Measurements from ENCODE around the gene LIG4.
A peak's percentile ranks its signal among the peaks of the same experiment; 100 is the strongest.
"Not testable (repeated sequence)": the region's sequence is repeated elsewhere in the genome, so short reads cannot be mapped to it uniquely, and the experiment has no call there.

LIG4 gene

DNA sequence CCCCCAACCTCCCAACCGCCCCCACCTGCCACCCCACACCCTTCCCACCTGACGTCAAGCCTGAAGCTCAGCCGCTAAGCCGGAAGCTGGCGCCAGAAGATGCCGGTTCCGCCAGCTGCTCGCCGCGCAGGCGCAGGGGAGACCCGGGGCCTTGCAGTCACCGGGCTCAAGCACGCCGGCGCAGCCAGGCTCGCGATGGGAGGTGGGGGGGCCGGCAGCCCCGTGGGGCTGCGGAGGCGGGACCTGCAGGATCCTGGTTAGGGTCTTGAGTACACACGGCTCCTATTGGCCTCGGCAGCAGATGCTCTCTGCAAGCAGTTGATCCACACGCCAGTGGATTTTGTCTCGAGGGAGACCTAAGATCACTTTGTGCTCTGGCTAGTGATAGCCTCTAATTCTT is at the start of gene LIG4:
TSS of gene LIG4 (minus strand) at position 101 of the 400 bp plus-strand sequence. CDS start 4,268 bp downstream, outside the sequence.
- DNase-seq = peak; percentile 81 to 84

DNA sequence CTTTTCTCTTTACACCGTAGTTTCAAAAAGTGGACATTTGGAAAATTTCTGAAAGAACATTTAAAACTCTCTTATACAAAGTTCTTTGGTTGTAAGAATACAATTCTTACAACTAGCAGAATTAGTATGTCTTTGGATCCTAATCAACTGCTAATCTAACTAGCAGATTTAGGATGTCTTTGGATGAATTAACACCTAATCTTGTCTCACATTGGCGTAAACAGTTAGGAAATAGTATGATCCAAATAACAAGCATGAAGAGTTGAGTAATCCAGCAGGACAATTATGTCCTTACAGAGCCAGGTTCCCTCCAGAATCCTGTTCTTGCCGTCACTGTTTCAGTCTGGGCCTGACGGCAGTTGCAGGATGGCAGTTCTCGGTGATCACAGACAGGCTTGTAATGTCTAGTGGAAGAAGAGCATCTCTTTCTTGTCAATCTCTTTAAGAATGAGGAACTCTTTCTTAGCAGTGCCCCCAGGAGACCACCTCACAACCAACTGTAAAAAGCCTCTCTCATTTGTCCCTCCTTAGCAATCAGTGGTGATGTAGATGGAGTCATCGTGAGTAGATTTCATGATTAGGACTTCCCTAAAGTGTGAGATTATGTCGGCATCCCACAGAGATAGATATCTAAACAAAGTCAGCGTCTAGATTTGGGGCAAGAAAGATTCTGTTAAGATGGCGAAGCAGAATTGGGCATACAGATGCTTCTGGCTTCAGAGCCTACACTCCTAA is 48.5 kb upstream of the LIG4 start:
- no peak for DNase-seq

DNA sequence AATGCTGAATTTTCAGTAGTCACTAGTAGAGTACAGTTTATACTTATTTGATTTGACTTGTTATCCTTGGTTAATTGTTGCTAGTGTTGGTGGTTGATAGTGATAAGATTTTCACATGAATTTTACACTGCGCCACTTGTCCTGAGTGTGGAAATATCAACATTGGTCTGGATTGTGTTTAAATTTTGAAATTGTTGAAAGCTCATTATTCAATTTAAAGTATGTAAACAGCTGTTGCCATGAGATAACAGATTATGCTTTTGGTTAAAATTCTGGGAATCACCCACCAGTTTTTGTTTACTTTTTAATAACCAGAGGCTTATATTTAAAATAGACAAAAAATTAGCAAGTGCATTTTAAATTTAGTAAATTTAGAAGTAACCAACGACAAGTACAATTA is 41.9 kb upstream of the LIG4 start:
- DNase-seq = no peak

DNA sequence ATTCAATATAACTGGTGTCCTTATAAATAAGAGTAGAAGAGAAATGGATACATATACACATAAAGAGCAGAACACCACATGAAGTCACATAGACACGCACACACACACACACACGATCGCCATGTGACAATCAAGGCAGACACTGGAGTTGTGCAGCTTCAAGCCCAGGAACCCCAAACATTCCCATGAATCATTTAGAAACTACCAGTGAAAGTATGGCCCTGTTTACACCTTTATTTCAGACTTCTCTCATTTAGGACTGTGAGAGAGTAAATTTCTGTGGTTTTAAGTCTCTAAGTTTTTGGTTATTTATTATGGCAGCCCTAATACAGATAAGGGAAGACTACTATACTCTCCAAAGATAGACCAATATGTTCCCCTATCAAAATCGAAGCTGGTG is 33.8 kb upstream of the LIG4 start:
- no peak for DNase-seq

DNA sequence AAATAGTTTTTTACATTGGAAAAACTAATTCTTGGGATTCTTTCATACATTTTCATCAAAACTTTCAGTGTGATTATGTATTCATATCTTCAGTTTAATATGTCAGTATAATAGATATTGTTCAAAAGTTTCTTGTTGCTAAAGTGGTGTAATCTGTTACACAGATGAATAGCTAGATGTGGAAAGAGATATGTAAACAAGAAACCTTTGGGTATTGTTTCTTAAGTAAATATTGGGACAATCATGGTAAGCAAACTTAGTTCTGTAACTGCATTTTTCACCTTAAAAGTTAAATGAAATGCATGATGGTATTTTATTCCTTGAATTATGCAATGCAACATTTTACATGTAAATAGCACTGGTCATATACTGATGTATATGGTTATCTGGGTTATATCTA is 15.0 kb upstream of the LIG4 start:
- no peak for DNase-seq

DNA sequence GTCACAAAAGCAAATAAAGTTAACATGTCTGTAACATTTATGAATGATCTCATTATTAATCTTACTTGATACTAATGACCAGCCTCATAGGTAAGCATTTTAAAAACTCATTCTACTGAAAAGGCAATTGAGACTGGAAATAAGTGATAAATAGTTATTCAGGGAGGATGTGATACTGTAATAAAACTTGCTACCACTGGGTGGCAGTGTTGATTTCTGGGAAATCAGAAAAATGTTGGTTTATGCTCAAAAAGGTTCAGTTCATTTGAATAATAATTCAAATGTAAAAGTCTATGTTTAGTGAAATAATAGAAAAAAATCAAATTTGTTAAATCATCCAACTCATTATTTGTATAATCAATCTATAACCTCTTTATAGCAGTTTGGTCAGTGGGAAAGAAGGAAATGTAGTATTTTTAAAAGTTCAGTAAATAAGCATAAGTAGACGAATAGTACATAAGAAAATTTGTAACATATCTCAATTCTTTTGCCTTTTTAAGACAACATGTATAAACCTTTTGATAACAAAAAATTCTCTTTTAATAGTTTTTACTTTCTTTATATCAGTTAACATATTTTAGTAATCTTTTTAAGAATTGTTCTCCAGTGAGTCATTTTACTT is 12.4 kb upstream of the LIG4 start:
- DNase-seq = peak; percentile 18 to 88

DNA sequence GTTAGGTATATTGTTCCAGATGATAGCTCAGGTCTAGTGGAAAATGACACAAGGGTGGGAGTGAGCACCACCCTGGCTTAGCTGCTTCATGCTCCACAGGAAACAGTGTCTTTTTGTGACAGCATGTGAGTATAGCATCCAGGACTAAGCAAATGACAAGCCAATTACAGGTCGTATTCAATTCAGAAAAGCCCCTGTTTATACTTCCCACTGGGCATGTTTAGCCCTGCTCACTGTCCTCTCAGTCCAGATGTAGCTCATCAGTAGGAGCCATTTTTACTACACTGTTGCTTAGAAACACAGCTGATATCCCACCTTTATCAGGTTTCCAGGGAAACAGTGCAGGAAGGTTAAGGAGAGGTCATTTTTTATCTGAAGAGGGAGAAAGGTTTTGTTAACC is 10.8 kb upstream of the LIG4 start:
- DNase-seq = no peak

DNA sequence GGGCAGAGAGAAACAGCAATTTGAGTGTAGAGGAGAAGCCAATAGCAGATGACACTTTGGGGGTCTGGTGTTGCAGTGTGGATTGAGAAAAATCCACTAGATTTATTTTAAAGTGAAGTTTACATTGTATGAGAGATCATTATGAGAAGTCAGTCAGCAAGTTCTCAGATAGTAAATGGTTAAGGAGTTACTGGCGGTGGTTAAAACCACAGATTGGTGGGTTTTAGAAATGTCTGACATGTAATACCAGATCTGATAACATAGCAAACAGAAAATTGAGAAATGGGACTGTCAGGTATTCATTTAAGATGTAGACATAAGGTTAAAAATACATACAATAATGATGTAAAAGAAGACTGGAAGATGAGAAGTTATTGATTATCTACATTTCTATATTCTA is 10.1 kb upstream of the LIG4 start:
- no peak for DNase-seq

DNA sequence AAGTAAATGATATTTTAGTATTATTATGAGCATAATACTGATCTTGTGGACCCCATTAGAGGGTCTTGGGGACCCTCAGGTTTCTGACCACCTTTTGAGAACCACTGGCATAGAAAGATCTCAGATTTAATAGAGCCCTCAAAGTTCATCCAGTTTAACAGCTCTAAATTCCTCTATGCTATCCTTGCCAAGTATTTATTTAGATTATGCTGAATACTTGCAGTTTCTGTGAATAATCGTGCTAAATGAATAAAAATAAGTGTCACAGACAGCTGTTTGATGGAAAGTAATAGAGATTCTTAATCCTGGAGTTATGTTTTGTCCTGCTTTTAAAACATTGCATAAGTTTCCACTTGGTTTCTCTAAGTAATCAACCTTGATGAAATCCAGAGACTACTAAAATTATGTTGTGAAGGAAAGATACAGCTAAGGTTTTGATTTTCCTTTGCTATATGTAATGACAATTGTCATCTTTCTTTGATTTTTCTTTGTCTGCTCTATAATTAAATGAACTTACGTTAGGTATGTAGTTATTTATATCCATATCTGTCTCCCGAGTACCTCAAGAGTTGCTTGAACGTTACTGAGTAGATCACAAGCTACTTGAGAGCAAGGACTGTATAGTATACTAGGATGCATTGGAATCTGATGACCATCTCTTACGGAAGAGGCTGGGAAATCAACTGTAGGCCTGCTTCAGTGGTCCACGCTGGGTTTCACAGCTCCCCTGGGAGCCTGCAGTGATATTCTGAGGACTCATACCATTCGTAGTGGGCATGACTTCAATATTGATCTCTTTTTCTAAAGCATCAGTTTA is 8.6 kb upstream of the LIG4 start:
- no peak for DNase-seq

DNA sequence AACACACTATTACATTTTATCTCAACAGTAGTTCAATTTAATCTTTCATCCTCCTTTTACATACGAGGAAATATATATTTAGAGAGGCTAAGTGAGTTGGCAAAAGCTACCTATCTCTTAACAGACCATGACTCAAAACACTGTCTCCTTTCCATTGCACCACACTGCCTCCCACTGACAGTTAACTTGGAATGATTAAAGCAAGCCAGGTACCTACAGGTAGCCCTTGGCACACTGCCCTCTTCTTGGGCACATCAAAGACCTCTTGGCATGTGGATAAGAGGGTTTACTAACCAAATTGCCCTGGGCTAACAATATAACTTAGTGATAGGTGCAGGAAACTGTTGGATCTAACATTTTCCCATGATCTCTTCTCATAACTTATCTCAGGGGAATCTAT is 4.7 kb upstream of the LIG4 start:
- DNase-seq = no peak

DNA sequence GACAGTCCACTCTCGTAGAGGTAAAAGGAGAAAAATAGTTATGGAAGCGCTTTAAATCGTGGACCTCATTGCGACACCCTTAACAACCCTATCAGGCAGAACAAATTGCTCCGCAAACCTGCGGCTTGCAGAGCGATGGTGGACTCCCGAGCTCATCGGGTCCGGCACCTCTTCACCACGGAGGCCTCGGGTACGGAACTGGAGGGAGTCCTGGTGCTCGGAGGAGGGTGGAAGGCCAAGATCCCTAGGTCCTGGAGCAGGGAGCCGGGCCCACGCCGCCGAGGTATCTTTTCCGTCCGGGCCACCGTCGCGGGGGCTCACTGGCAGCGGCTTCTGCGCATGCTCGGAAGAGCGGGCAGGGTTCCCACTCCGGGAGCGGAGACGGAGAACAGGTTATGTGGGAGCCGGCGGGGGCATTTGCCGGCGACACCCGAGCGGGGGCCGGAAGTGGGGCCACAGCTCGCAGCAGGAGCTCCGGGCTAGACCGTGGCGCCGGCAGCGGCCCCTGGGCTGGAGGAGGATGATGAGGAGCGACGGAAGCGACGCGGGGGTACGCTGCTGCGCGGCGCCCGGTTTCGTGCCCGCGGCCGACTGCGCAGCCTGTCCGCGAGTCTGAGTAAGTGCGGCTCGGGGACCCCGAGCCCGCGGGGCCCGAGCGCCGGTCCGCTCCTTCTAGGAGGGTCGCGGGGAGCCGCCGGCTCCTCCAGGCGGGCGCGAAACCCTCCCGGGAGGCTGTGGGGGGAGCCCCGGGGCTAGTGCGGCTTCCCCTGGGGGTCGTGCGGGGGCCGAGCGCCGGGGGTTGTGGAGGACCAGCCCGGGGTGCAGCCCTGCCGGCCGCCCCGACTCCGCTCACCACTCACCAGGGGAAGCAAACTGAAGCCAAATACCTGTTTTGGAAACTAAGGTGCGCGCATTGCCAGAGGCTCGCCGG is 3.0 kb upstream of the LIG4 start, which contains the start of gene ABHD13:
TSS of gene ABHD13 (plus strand) at position 349 of the 931 bp plus-strand sequence. CDS start 10,827 bp downstream, outside the sequence.
- DNase-seq = peak; percentile 89 to 97

DNA sequence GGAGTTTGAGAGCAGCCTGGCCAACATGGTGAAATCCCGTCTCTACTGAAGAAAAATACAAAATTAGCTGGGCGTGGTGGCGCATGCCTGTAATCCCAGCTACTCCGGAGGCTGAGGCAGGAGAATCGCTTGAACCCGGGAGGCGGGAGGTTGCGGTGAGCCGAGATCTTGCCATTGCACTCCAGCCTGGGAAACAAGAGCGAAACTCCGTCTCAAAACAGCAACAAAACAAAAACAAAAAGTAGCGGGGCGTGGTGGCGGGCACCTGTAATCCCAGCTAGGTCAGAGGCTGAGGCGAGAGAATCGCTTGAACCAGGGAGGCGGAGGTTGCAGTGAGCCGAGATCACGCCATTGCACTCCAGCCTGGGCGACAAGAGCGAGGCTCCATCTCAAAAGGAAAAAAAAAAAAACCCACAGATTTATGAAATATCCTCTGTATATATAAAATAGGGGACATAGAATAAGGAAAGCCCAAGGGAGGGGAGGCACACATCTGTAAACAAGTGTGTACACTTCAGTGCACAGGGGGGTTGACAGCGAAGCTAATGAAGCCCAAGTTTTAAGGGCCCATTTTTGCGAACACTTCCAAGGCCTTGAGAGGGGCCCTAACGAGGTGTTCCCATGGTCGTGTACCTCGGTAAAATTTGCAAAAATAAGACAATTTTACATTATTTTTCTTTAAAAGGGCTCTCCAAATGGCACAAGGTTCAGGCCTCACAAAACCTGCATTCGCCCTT is 2.1 kb upstream of the LIG4 start:
- not testable (repeated sequence) for DNase-seq

DNA sequence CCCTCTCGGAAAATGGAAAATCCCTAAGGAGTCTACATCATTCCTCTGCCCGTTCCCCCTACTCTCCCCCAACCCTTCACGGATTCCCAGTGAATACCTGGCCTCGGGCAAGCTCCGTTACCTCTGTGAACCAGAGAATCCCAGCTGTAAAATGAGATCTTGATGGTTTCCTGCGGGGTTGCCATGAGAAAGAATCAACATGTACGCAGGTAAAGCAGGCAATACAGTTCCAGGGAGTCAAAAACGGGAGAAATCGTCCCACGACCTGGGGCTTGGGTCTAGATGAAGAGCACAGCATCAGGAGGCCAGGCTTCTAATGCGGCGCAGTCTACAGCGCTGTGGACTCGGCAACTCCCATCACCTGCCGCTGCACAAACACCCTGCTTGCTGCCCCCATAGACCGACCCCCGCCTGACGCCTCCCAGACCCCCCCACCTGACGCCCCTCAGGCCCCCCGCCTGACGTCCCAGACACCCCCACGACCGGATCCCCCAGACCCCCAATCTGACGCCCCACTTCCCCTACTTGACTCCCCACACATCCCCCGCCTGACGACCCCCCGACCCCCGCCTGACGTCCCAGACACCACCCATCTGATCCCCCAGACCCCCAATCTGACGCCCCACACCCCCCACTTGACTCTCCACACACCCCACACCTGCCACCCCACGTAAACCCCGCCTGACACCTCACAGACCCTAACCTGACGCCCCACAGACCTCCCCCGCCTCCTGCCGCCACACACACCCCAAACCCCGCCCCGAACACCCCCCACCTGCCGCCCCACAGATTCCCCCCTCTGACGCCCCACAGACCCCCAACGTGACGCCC is 680 bp downstream of the LIG4 start:
- no peak for DNase-seq

DNA sequence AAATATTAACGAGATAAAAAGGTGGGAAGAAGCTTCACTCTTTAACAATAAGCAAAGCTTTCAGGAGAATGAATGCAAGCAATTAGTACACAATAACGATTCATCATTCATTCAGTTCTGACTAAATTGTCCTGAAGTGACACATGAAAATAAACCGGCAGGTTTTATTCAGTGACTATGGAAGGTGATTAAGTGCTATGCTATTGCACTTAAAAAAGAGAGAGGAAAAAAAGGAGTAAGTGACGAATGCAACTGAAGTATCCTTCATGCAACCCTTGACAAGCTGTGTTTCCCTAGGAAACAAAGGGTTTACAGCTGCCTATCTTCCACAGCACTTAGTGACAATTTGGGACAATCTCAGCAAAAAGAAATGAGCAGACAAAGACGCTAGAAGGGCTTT is 1.4 kb downstream of the LIG4 start:
- no peak for DNase-seq

DNA sequence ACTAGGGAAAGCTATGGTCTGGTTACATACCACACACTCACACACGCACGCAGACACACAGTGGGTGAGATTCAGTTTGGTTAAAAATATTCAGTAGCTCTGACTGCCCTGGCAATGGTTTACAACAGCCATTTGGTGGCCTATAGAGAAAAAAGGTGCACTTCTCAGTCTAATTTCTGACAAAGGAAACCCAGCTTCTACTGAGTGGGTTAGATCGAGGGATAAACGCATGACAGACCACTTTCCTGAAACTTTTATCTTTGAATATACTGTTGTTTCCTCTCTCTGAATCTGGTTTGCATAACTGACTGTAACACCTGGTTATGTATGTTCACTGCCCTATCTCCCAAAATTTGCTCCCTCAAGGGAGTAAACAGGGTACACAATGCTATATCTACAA is 2.5 kb downstream of the LIG4 start:
- no peak for DNase-seq

DNA sequence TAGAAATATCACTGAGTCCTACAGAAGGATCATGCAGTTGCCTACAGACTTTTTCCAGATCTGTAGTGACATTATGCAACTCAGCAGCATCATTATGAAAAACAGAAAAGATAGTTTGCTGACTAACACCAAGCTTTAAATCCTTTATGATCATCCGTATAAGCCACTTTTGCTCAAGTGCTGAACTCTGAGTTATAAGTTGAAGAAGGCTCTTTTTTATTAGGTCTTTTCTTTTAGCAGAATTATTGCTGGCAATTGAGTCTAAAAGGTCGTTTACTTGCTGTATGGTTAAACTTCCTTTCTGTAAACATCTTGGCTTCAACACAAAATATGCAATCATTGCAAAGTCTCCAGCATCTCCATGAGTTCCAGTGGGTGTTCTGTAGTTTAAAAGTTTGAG is 4.8 kb downstream of the LIG4 start:
- no peak for DNase-seq

DNA sequence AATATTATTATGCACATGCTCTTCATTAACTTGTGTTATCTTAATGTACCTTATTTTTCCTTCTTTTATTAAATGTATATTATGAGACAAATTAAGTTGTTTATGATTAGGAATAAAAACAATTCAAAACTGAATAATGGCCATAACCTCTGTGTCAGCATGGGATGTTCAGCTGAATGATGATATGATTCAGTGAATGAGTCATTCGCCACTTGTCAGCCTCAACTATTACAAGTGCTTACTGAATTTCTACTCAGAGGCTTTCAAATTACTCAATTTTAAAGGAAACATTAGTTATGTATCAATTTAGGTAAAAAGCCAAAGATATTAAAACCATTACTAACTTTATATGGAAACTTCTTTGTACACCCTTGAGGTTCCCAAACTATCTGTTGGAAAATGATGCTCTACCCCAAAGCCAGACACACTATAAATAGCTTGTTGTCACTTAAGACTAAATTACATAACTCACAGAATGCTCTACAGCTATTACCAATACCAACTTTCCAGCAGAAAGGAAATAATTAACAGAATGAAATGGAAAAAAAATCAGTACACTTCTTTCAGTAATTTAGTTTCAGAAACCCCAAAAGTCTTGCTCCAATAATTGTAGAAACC is 14.4 kb downstream of the LIG4 start:
- DNase-seq = no peak

DNA sequence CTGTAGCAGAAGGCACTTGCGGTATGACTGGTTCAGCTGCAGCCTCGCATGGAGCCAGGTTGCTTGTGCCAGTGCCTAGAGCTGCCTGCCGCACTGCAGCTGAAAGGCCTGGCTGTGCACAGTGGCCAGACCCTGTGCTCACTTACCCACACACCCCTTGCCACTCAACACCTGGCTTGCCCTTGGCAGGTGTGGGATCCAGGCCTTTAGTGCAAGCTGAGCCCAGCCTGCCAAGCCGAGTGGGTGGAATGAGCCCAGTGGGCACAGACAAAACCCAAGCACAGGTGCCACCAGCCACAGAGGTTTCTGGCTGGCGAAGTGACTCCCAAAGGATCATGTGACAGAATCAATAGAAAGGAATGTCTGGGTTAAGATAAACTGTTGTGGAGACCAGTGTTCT is 19.5 kb downstream of the LIG4 start:
- no peak for DNase-seq

DNA sequence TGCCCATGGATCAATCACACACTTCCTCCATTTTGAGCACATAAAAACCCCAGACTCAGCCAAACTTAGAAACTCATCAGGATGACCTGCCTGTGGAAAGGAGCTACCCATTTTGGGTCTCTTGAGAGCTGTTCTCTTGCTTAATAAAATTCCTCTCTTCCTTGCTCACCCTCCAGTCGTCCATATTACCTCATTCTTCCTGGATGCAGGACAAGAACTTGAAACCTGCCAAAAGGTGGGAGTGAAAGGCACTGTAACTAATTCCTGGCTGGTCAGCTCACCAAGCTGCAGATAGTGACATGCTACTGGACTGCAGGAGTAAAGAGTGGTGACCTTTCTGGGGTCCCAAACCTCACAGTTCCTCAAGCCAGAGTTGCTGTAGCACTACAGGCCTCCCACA is 20.2 kb downstream of the LIG4 start:
- no peak for DNase-seq

DNA sequence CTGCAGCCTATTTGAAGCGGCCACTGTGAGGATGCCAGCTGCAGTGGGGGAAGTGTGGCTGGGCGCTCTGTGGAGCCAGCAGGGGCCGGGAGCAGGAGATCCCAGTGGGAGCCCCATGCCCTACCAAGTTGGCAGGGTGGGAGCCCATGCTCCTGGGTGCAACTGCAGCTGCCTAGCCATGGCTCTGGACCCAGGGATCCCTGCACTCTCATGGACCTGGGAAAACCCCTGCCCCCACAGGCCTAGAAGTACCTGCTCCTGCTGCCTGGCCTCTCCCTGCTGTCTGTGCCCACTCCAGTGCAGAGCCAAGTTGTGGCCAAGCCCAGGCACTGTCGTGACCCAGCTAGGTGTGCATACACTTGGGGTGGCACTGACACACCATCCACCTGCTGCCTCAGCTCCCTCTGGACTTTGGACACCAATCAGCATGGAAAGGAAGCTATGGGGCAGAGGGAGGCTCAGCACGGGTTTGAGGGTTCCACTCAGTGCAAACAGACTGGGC is 20.9 kb downstream of the LIG4 start:
- DNase-seq = no peak
